Right ventricle myocardium superior (tissue), 1 donor: ENCODE data around the gene UHMK1. TPM values are rescaled to one million over a fixed set of nuclear protein-coding genes. Genes with fewer than 3 reads are reported as not detected.
"Not testable (repeated sequence)": the region's sequence is repeated elsewhere in the genome, so short reads cannot be mapped to it uniquely, and the experiment has no call there.

ENCODE experiments used
- ATAC-seq: fragments of 200-7000 bp; cut with Tn5 transposase; one replicate; pipeline ENCODE4 v1.9.1; 2020; ENCODE audit warnings: mild to moderate bottlenecking; ENCODE audit not compliant: poor library complexity
- DNase-seq: peaks from one replicate; pipeline ENCODE4 v3.0.0-alpha.2; 2020
- intact Hi-C: fragments of 100-400 bp; cut with DNase I; formaldehyde crosslinking; loops from one replicate; pipeline ENCODE4 v1.11.2; 2022
- total RNA-seq: library from RNA; stranded (reverse); fragmentation: NEBNext Ultra II Directional; extraction: Animal tissue kit (Norgen Biotek cat#: 25700); gene quantifications from one replicate; pipeline ENCODE4 v1.2.1, GENCODE V29; 2021
- donor health status: DM: no; HTN: yes; CAD: no; lungs with severe emphysema.

The UHMK1 gene
- total RNA-seq, 1 donor from 2014 or later: 18.6 TPM

DNA sequence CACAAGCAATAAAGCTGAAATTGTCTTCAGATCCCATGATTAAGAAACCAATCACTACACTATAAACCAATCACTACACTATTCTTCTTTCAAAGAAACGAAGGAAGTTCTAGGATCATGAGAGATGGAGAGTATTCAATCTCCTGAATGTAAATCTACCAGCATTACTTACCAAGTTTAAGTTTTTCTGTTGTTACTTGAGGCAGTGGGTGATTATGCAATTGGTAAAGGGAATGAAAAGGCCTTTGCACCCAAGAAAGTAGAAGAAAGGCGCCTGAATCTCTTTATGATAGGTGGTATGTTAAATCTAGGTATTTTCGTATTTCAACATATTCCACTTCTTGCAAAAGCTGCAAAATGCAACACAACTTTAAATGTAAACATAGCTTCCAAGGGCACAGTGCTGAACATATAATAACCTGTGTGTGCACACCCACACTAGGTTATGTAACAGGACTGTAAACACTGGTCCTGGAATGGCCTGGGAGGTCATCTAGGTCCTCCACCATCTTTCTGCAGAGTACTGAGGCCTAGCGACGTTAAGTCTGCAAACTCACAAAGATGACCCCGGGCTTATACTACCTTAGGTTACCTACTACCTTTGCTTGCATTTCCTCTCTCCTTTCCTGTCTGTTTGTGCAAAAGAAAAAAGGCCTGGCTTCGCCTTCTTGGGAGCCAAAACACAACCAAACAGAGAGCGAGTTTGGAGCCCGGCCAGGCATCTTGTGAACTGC lies 62.9 kb downstream of the UHMK1 start:
- intact Hi-C loops: no loop called here
- DNase-seq (no peak), ATAC-seq (peak; percentile 26)

DNA sequence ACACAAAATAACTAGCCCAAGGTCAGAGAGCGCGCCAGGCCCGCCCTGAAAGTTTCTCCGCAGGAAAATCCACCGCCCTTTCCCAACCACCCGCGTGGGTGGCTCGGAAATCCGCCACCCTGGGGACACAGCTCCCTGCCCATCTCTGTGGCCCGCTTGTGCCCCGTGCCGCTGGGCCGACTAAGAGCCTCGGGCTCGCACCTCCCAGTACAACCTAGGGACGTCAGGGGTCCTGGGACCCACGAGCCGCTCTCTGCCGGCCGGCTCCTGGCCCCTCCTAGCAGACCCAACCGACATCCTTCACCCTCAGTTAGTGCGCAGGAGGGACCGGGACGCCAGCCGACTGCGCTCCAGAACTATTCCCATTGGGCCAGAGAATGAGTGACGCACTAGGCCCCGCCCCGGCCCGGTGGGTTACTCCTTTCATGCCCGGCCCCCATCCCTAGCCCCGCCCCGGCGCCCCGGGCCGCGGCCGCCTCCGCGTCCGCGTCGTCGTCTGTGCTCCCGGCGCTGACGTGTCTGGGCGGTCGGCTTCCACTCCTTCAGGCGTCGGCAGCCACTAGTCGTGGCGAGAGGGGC lies 63.5 kb downstream of the UHMK1 start:
- DNase-seq: peak; percentile 99
- ATAC-seq: peak; percentile 96
- intact Hi-C loops: no loop called here

DNA sequence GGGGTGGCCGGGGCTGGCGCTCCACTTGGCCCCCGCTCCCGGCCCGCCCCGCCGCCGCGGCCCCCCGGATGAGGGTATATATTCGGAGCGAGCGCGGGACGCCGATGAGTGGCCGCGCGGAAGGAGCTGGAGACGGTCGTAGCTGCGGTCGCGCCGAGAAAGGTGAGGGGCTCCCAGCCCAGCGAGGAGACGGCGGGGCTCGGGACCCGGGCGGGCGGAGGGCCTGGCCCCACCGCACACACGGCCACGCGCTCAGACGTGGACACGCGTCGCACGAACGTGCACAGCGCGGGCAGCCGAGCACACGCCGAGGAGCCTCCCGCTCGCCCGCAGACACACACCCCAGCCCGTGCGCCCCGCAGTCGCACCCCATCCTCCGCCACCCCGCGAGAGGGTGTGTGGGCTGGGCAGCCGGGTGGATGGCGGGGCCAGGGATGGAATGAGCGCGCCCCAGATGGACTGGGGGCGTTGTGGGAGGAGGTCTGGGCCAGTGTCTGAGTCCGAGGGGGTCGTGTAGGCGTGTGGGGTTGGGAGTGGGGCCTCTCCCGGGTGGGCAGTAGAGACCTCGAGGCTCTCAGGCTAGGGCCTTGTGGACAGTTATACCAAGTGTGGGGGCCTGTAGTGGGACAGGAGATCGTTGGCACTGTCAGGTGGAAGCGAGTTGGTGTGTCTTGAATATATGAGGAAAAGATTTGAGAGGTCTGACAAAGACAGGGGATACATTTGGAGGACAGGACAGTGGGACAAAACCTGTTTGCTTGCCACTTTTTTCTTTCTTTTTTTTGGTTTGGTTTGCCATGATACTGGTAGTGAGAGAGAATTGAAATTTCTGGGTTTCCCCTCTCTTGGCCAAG lies 64.2 kb downstream of the UHMK1 start, which contains the start of gene UAP1:
Gene UAP1 (plus strand): TSS at position 107 of the 854 bp plus-strand sequence. CDS start 4,347 bp downstream, outside the sequence.
- DNase-seq (no peak), ATAC-seq (peak; percentile 40)
- intact Hi-C loops: no loop called here

DNA sequence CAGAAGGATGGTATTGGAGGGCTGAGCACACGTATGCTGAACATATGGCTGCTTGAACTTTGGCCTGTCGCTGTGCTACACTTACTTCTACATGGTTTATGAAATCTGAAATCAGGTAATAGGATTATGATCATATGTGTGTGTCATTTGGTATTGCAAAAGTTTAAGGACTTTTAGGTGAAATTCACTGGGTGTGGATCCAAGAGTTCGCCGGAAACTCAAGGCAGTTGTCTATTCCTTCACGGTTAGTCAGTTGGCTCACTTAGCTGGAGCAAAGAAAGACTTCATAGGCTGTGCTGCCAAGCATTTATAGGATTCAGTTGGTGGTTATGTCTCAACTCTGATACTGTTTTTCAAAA lies 64.8 kb downstream of the UHMK1 start:
- no peak for ATAC-seq
- intact Hi-C loops: no loop called here
- no peak for DNase-seq

DNA sequence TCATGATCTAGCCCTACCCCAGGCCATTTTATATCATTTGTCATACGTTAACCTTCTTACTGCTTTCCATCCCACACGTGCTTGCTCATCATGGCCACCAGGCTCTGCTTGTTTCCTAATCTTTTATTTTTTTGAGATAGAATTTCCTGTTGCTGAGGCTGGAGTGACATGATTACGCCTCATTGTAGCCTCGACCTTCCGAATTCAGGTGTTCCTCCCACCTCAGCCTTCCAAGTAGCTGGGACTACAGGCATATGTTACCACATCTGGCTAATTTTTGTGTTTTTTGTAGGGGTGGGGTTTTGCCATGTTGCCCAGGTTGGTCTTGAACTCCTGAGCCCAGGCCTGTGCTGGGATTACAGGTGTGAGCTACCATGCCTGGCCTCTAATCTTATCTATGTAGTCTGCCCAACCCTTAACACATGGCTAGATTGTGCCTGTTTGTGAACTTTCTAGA lies 67.2 kb downstream of the UHMK1 start:
- DNase-seq (no peak), ATAC-seq (no peak)
- intact Hi-C loops: no loop called here

DNA sequence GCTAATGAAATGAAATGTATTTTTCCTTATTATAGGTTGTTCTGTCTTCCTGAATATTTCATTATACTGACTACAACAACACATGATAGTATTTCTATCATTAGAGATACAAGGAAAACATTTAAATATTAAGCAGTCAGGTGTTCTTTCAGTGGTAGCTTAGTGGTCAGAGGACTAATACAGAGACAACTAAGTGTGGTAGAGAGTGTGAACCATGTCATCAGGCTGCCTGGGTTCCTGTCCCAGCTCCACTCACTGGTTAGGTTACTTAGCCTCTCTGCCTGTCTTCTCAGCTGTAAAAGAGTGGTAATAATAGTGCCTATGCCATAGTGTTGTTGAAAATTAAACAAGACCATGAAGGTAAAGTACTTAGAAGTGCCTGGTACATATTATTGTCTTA lies 67.8 kb downstream of the UHMK1 start:
- no peak for ATAC-seq
- intact Hi-C loops: no loop called here
- DNase-seq: no peak

DNA sequence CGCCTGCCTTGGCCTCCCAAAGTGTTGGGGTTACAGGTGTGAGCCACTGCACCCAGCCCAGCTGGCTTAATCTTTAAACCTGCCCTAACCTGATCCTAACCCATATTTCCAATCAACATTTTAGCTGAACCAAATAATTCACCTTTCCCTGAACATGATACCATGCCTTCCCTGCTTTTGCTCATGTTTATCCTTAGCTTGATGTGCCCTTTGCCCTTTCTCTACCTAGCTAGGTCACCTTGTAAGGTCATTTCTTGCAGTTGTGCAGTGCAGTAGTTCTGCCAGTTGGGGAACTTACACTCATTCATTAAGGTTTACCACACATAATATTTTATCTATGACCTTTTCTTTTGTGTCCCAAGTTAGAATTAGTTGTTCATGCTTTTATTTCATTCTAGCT lies 69.3 kb downstream of the UHMK1 start:
- ATAC-seq (no peak), DNase-seq (no peak)
- intact Hi-C loops: no loop called here

DNA sequence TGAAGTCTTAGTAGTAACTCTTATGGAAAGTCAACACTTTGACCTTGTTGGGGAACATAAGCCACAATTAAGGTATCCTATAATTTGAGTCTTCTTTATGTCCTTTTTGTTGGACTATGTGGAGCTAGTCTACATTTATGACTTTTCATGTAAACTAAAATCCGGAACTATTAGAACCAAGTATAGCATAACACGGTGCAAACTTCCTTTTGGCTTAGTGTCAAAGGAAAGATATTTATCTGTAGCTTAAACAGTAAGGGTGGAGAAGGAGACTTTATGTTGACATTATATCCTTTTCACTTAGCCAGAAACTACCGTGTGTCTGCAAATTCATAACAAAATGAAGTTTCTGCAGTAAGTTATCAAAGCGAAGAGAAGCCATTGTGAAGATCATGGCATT lies 71.2 kb downstream of the UHMK1 start:
- DNase-seq (no peak), ATAC-seq (no peak)
- intact Hi-C loops: no loop called here

DNA sequence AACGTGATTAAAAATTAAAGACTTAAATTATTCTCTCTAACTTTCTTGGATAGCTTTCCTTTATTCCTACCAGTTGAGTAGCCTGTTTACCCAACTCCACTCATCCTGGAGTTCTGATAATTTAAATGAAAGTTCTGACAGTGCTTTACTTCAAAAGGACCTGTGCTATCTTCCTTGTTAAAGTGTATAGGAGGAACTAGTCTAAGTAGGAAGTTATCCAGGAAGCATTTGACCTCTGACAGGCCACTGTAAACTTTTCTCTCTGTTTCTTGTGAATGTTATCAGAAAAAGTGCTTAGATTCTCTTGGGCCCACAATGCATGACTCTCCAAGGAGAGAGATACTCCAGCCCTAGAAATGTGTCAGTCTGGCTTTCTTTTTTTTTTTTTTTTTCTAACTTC lies 73.1 kb downstream of the UHMK1 start:
- ATAC-seq: no peak
- intact Hi-C loops: no loop called here
- DNase-seq: no peak

DNA sequence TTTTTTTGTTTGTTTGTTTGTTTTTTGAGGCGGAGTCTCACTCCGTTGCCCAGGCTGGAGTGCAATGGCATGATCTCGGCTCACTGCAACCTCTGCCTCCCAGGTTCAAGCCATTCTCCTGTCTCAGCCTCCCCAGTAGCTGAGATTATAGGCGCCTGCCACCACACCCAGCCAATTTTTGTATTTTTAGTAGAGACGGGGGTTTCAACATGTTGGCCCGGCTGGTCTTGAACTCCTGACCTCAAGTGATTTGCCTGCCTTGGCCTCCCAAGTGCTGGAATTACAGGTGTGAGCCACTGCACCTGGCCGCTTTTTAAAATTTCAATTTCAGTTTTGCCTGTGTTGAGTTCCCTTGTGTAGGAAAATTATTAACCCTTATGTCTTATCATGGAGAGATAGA lies 73.5 kb downstream of the UHMK1 start:
- intact Hi-C loops, ATAC-seq: not testable (repeated sequence)

DNA sequence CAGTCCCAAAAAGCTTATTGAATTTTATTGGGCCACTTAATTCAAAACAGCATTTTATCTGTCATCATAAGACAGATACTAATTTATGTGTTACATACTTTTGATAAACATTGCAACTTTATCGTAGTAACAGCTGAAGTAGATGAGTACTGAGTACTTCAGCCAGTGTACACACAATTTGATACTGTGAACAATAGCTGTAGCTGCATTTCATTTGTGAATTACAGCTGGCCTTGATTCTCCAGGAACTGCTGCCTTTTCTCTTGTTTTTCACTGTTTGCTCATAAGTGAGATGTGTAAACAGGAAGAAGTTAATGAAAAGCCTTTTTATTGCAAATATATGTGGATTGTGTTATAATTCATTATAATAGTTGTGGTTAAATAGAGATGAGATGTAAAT lies 74.1 kb downstream of the UHMK1 start:
- intact Hi-C loops: no loop called here
- ATAC-seq (no peak), DNase-seq (no peak)

More for the DNA sequence above, 73.5 kb downstream of the UHMK1 start:
- DNase-seq: not testable (repeated sequence)

DNA sequence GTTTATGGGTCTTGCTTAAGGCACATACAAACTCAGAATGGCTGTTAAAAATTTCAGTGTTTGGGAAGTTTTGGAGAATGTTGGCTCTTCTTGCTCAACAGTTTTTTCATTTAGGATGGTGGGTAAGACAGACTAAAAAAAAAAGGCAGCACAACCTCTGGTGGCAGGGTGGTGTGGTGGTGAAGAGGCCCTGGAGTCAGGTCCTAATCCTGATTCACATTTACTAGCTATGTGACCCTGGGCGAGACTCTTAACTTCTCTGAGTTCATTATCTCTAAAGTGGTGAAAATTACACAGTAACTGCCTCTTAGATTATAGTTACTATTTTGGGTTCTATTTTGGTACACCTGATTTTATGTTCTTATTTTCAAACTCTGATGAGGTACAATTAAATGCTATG lies 75.5 kb downstream of the UHMK1 start:
- ATAC-seq (peak; percentile 36), DNase-seq (no peak)
- intact Hi-C loops: no loop called here

DNA sequence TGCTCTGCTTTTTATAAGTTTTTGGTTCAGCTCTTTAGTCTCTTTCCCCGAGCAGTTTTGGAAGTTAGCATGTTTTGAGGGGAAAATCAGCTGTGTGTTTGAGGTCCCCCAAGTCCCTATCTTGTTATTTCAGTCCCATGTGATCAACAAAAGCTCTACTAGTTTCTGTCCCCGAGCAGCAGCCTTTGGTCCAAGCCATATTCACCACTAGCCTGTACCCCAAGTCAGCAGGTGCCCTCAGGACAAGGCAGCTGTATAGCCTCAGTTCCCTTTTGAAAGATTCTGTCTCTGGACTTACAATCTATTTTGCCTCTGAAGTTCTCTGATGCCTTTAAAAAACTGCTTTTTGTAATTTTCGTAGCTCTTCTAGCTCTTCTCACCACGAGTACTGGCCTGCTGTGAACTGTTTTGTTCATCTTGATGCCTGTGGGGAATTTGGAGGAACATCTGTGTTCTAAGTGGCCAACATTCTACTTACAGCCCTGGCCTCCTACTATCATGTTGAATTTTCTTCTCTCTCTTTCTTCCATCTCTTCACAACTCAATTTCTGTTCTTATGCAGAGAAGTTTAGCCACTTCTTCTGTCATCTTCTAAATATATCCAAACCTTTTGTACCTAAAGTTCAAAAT lies 80.6 kb downstream of the UHMK1 start:
- DNase-seq: no peak
- intact Hi-C loops: no loop called here
- peak; percentile 56 for ATAC-seq

DNA sequence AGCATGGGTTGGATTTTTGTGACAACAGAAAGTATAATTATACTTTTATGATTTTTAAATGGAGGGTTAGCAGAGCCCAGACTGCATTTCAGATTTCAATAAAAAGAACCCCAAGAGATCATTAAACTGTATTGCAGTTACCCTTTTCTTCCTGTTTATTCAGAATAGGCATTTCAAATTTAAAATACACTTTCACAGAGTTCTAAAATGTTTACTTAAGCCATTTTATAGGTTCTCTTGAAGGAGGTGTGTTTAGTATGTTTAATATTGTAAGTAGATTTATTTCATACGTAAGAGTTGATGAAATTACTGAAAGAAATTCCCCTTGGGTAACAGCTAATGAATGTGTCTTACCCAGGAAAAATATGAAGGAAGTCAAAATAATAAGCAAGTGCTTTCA lies 81.3 kb downstream of the UHMK1 start:
- DNase-seq (no peak), ATAC-seq (no peak)
- intact Hi-C loops: no loop called here

Other genes with a start within 250 kb of the UHMK1 start
- gene SPATA46, start 121.0 kb upstream of the UHMK1 start, total RNA-seq: not detected
- 5.3 TPM for gene C1orf226, start 116.1 kb upstream of the UHMK1 start, total RNA-seq
- gene SH2D1B, start 85.7 kb upstream of the UHMK1 start, total RNA-seq: 0.16 TPM
- 27.4 TPM for gene UAP1, start 63.9 kb downstream of the UHMK1 start, total RNA-seq
- 36.6 TPM for gene DDR2, start 134.6 kb downstream of the UHMK1 start, total RNA-seq